Pancreas (tissue), 10 donors: ENCODE data around the gene PCCA. TPM values are rescaled to one million over a fixed set of nuclear protein-coding genes. Genes with fewer than 3 reads are reported as not detected.

Experiments used
- ATAC-seq, 4 donors: fragments of 200-7000 bp; cut with Tn5 transposase; one replicate each; pipeline versions ENCODE4 v1.8.0 to v1.9.1; 2020; ENCODE audit warnings: mild to moderate bottlenecking in 4 of 4, moderate library complexity in 4 of 4
- DNase-seq, 6 donors: peaks; one replicate each; pipeline ENCODE4 v3.0.0-alpha.2; 2020
- FAIRE-seq: peaks from 2 replicates; lab custom pipeline; 2012; peaks lifted over from hg19 to GRCh38; lab: Jason Lieb, UNC
- H3K27ac ChIP-seq, 4 donors: fragments of 200-600 bp; sonication (generic); 1 replicate in 3 of 4; 2 replicates in 1 of 4; pipeline versions ENCODE4 v1.5.0 to v1.8.0; 2020
- H3K27me3 ChIP-seq, 4 donors: fragments of 200-600 bp; one replicate each; pipeline ENCODE4 v1.8.0; 2021
- H3K36me3 ChIP-seq, 3 donors: fragments of 200-600 bp; sonication (generic) in 1 of 3; one replicate each; pipeline versions ENCODE4 v1.5.0 to v1.8.0; 2020 to 2021
- H3K4me1 ChIP-seq, 3 donors: fragments of 200-600 bp; one replicate each; pipeline ENCODE4 v1.8.0; 2021
- H3K4me3 ChIP-seq, 4 donors: fragments of 200-600 bp; sonication (generic) in 2 of 4; one replicate each; pipeline versions ENCODE4 v1.5.0 to v1.8.0; 2020 to 2021
- H3K9me3 ChIP-seq, 4 donors: fragments of 200-600 bp; one replicate each; pipeline ENCODE4 v1.8.0; 2021
- CTCF ChIP-seq, 4 donors: fragments of 200-600 bp; sonication (generic) in 3 of 4; IDR thresholded peaks; one replicate each; pipeline versions ENCODE4 v1.5.0 to v1.8.0; 2021; ENCODE audit warnings: antibody characterized with exemption in 4 of 4
- WGBS, 2 donors: extraction: QIAGEN DNeasy Blood & Tissue Kit; methylation state at CpG; one replicate each; pipeline ENCODE4 v1.1.7; 2013; 5-methylcytosine and 5-hydroxymethylcytosine counted together
- intact Hi-C, 3 donors: fragments of 100-400 bp; cut with DNase I; formaldehyde crosslinking; loops; one replicate each; pipeline versions ENCODE4 v1.11.1 to v1.14.2; 2022
- polyA plus RNA-seq, 2 donors: library from polyadenylated mRNA; stranded (reverse); fragments of 200-250 nt; gene quantifications; one replicate each; pipeline ENCODE4 v1.2.3, GENCODE V29; 2013
- total RNA-seq, 6 donors: library from RNA; stranded (reverse); fragmentation: NEBNext Ultra II Directional in 4 of 6; extraction: Animal tissue kit (Norgen Biotek cat#: 25700) in 4 of 6; gene quantifications; one replicate each; pipeline versions ENCODE4 v1.2.1 to v1.2.4, GENCODE V29; 2021 to 2023
- donor health status: healthy with polysubstance abuse.
- donor health status: DM: no; HTN: no; CAD: no; lungs with moderate emphysema.
- donor health status: DM: no; HTN: no; CAD: no.
- donor health status: control.
- donor health status: control.
- donor health status: Bipolar disorder and iron deficiency.
- donor health status: DM: yes; HTN: yes; CAD: no.
- donor health status: DM: no; HTN: no; CAD: no.
- donor health status: DM: no; HTN: no; CAD: no.
- donor health status: DM: yes; HTN: yes; CAD: no.

Gene PCCA
- total and polyA plus RNA-seq, 8 donors = 14.2 to 32.1 (median 24.1) TPM

DNA sequence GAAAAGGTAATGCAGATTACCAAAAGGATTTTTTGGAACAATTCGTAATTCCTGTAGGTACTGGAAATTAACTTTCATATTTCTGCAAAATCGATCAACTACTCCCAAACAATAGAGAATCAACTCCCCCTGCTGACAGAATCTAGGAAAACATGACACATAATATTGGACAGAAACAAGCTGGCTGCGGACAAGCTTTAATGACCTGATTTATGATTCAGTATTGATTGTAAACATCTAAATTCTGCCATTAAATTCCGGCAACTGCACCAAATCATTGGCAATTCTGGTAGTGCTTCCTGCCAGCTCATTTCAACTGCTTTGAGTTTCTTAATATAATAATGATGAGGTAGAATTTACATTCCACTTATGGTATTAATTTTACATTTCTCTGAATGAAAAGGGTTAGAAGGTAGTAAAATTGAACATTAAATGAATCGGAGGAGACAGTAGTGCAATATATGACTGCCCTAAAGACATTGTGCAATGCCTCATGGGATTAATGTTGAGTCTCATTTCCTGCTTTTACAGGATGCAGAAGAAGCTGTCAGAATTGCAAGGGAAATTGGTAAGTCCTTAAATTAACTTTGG lies 146.5 kb downstream of the PCCA start:
- ATAC-seq (peak; percentile 66 to 84 (median 82)), FAIRE-seq (peak; percentile 82), DNase-seq (peak in 1 of 6 donors; percentile 31)
- no peak overlapping the region for H3K27ac ChIP-seq
- H3K27me3 ChIP-seq = no peaks in the 10 kb centered on the region
- peaks cover 0 to 7% (median 4%) of the 10 kb centered on the region in 3 donors for H3K4me1 ChIP-seq
- H3K9me3 ChIP-seq = no peaks in the 10 kb centered on the region
- intact Hi-C loops = loop anchor here in 1 of 3 donors (10.0 kb wide), 1 partner anchor 321 kb away; no protein-coding TSS in a partner anchor
- WGBS, 2 donors = 10 to 13% methylated on average over 5 of the region's 5 CpGs
- TF ChIP-seq CTCF (IDR thresholded peaks at IDR 0.05) = peak in 3 of 4 donors; percentile 12 to 39 (median 39)
- peak overlapping the region in 1 of 4 donors; percentile 10 for H3K4me3 ChIP-seq
- no peaks in the 10 kb centered on the region for H3K36me3 ChIP-seq

DNA sequence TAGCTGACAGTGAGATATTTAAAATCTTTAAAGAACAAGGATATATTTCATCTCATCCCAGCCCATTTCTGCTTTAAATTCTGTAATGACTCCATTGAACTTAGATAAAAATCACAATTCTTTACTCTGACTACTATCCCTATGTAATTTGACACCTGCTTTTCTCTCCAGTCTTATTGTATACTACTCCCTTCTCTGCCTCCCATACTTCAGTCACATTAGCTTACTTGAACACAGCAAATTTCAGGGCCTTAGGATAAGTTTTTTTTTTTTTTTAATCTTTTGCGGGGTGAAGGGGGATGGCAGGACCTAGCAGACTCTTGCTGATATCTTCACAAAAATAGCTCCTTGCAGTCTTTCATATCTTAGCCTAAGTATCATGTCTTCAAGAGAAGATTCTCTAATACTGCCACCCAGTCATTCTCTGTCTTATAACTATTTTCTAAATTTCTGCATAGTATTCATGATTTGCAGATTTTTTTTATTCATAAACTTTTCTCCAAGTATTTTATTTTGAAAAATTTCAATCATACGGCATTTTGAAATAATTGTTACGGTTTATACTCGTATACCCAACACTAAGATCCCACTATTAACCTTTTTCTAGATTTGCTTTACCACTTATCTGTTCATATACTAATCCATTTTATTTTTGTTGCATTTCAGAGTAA lies 151.4 kb downstream of the PCCA start:
- FAIRE-seq (no peak), ATAC-seq (no peak), DNase-seq (no peak)
- WGBS, 2 donors = 98 to 99% methylated on average over 4 of the region's 4 CpGs
- no peak overlapping the region for H3K4me3 ChIP-seq
- no peaks in the 10 kb centered on the region for H3K9me3 ChIP-seq
- H3K36me3 ChIP-seq = no peaks in the 10 kb centered on the region
- peaks cover 0 to 5% (median 4%) of the 10 kb centered on the region in 3 donors for H3K4me1 ChIP-seq
- TF ChIP-seq CTCF (IDR thresholded peaks at IDR 0.05) = no peak
- intact Hi-C loops = no loop called here
- H3K27ac ChIP-seq = no peak overlapping the region
- no peaks in the 10 kb centered on the region for H3K27me3 ChIP-seq

- no peaks in the 10 kb centered on the region for H3K9me3 ChIP-seq
- H3K27ac ChIP-seq = no peak overlapping the region
- H3K4me1 ChIP-seq = peaks cover 0 to 4% (median 0%) of the 10 kb centered on the region in 3 donors
- H3K27me3 ChIP-seq = no peaks in the 10 kb centered on the region
- intact Hi-C loops = no loop called here
- TF ChIP-seq CTCF (IDR thresholded peaks at IDR 0.05) = no peak
- ATAC-seq (no peak), FAIRE-seq (no peak), DNase-seq (no peak)
- no peak overlapping the region for H3K4me3 ChIP-seq
- H3K36me3 ChIP-seq = no peaks in the 10 kb centered on the region
- 81 to 83% methylated on average over 3 of the region's 3 CpGs for WGBS, 2 donors
Measured at GRCh38 chr13:100244431-100244830, 155.5 kb downstream of the PCCA start.

DNA sequence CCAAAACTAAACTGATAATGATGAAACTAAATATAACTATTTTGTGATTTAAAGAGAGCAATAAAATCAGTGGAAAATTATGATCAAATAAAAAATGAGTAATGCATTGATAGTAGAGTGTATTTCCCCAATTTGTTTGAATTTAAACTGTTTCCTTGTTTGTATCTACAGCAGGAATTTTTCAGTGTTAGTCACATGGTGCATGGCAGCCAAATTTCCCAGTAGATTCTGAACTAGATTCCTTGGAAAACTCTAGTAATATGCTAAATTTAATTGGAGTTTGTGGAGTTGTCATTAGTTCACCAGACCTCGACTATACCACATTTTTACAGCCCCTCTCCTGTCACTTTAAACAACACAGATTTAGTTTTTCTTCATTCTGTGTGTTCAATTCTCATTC lies 156.2 kb downstream of the PCCA start:
- H3K9me3 ChIP-seq = no peaks in the 10 kb centered on the region
- intact Hi-C loops = no loop called here
- no peak overlapping the region for H3K27ac ChIP-seq
- no peak overlapping the region for H3K4me3 ChIP-seq
- TF ChIP-seq CTCF (IDR thresholded peaks at IDR 0.05) = no peak
- FAIRE-seq (no peak), DNase-seq (no peak), ATAC-seq (peak in 2 of 4 donors; percentile 37 to 46)
- H3K4me1 ChIP-seq = peaks cover 0 to 4% (median 0%) of the 10 kb centered on the region in 3 donors
- no peaks in the 10 kb centered on the region for H3K27me3 ChIP-seq
- WGBS, 2 donors = 63 to 79% methylated on average over 1 of the region's 1 CpG
- H3K36me3 ChIP-seq = no peaks in the 10 kb centered on the region

- H3K4me1 ChIP-seq = peaks cover 0 to 4% (median 0%) of the 10 kb centered on the region in 3 donors
- no peak for TF ChIP-seq CTCF (IDR thresholded peaks at IDR 0.05)
- FAIRE-seq (peak; percentile 20), ATAC-seq (no peak), DNase-seq (no peak)
- intact Hi-C loops = no loop called here
- no peak overlapping the region for H3K27ac ChIP-seq
- H3K4me3 ChIP-seq = no peak overlapping the region
- WGBS, 2 donors = 96% methylated on average over 1 of the region's 1 CpG
- H3K27me3 ChIP-seq = no peaks in the 10 kb centered on the region
- no peaks in the 10 kb centered on the region for H3K9me3 ChIP-seq
- H3K36me3 ChIP-seq = no peaks in the 10 kb centered on the region
Measured at GRCh38 chr13:100247937-100248336, 159.0 kb downstream of the PCCA start.
